ENCODE results near the gene MT1G. TPM values are rescaled to one million over a fixed set of nuclear protein-coding genes. Genes with fewer than 3 reads are reported as not detected.
"Not testable (repeated sequence)": the region's sequence is repeated elsewhere in the genome, so short reads cannot be mapped to it uniquely, and the experiment has no call there.

The MT1G gene
- total and polyA plus RNA-seq, 5 experiments from 2014 or later: 0.74 TPM; not detected in 4

DNA sequence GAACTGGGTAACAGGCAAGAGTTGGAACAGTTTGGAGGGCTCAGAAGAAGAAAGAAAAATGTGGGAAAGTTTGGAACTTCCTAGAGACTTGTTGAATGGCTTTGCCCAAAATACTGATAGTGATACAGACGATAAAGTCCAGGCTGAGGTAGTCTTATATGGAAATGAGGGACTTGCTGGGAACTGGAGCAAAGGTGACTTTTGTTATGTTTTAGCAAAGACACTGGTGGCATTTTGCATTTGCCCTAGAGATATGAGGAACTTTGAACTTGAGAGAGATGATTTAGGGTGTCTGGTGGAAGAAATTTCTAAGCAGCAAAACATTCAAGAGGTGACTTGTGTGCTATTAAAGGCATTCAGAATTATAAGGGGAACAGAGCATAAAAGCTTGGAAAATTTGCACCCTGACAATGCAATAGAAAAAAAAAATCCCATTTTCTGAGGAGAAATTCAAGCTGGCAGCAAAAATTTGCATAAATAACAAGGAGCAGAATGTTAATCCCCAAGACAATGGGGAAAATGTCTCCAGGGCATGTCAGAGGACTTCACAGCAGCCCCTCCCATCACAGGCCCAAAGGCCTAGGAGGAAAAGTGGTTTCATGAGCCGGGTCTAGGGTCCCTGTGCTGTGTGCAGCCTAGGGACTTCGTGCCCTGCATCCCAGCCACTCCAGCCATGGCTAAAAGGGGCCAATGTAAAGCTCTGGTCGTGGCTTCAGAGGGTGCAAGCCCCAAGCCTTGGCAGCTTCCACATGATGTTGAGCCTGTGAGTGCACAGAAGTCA, 46.0 kb downstream of the MT1G start:
- peak overlapping the region in 1 of 10 donors; percentile 25 for H3K27ac Mint-ChIP-seq
- POLR2A ChIA-PET: interaction anchor here (6.7 kb wide), 1 partner anchor 11 kb away, joined by 50 read pairs; the partner anchor contains the start of gene MT2A
- not testable (repeated sequence) for ATAC-seq, H3K4me3 Mint-ChIP-seq, H3K9me3 Mint-ChIP-seq, DNase-seq, H3K36me3 Mint-ChIP-seq
- peaks cover 12 to 27% (median 21%) of the 10 kb centered on the region in 4 donors for H3K4me1 Mint-ChIP-seq
- peaks cover 0 to 19% (median 0%) of the 10 kb centered on the region in 5 donors for H3K27me3 Mint-ChIP-seq

GRCh38 chr16:56620339-56620897, 47.4 kb downstream of the MT1G start:
- H3K4me3 Mint-ChIP-seq: no peak overlapping the region
- H3K4me1 Mint-ChIP-seq: peaks cover 9 to 23% (median 16%) of the 10 kb centered on the region in 4 donors
- POLR2A ChIA-PET: interaction anchor here (6.7 kb wide), 1 partner anchor 10 kb away, joined by 50 read pairs; the partner anchor contains the start of gene MT2A
- H3K9me3 Mint-ChIP-seq: no peaks in the 10 kb centered on the region
- ATAC-seq: no peak
- H3K27ac Mint-ChIP-seq: no peak overlapping the region
- H3K27me3 Mint-ChIP-seq: peaks cover 0 to 21% (median 0%) of the 10 kb centered on the region in 5 donors
- no peaks in the 10 kb centered on the region for H3K36me3 Mint-ChIP-seq
- DNase-seq: no peak

- DNase-seq: no peak
- Mint-ChIP-seq H3K9me3 (no peaks in the 10 kb centered on the region), H3K36me3 (no peaks in the 10 kb centered on the region), H3K27ac (no peak overlapping the region), H3K4me3 (peak overlapping the region in 6 of 10 donors; percentile 11 to 77 (median 70)), H3K4me1 (peaks cover 5 to 17% (median 13%) of the 10 kb centered on the region in 4 donors), H3K27me3 (peaks cover 0 to 12% (median 0%) of the 10 kb centered on the region in 5 donors)
- POLR2A ChIA-PET: interaction anchor here (0.6 to 1.7 kb wide), 4 partner anchors 11 to 69 kb away, joined by 3 to 7 read pairs (median 4); no protein-coding TSS in a partner anchor
- ATAC-seq: no peak
Observed at GRCh38 chr16:56618138-56618537, 49.7 kb downstream of the MT1G start.

DNA sequence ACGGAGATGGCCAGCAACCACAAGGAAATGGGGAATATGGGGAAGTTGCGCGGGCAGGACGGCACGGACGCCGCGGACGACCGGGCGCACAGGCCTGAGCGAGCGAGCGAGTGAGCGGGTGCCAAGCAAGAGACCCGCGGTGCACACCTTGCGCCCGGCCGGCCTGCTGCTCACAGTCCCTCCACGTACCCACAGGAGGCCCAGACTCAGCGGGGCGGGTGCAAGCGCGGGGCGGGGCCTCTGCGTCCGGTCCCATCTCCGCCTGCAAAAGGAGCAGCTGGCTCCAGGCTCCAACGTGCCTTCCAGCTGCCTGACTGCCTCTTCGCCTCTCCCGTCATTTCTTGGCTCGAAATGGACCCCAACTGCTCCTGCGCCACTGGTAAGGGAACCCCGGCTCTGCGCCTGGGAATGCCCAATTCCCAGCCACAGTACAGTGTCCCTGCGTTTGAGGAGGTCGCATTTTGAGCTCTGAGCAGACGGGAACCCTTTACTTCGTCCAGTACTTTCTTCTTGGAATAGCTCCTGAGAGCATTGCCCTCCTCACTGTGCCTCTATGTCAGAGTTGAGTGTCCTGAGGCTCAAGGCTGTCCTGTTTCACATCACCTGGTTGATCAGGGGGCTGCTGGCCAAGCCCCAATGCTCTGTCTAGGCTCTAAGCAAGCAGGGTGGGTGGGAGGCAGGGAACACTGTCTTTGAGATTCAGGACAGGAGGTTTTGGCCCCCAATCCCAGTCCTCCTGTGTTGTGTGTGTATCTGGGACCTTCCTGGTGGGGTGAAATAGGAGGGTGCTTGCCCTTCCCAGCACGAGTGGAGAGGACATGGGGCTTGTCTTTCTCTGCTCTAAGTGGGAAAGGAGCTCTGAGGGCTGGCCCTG, 50.4 kb downstream of the MT1G start:
- H3K36me3 Mint-ChIP-seq: no peaks in the 10 kb centered on the region
- POLR2A ChIA-PET: interaction anchor here (0.6 to 1.7 kb wide), 8 partner anchors 9 to 403 kb away, joined by 3 to 7 read pairs (median 4); partner anchors contain the start of genes MT1F and MT2A
- peak overlapping the region in 3 of 10 donors; percentile 8 to 84 (median 66) for H3K27ac Mint-ChIP-seq
- peaks cover 5 to 18% (median 13%) of the 10 kb centered on the region in 4 donors for H3K4me1 Mint-ChIP-seq
- no peaks in the 10 kb centered on the region for H3K9me3 Mint-ChIP-seq
- H3K27me3 Mint-ChIP-seq: peaks cover 0 to 12% (median 0%) of the 10 kb centered on the region in 5 donors
- peak; percentile 91 to 99 for ATAC-seq
- peak in 8 of 10 donors; percentile 21 to 73 (median 40) for DNase-seq
- H3K4me3 Mint-ChIP-seq: peak overlapping the region; percentile 61 to 80 (median 76)

Other genes with a start within 250 kb of the MT1G start
- 10 to 100 TPM; 74.0 to 83.0 TPM for gene AMFR, start 242.5 kb downstream of the MT1G start, total RNA-seq
- 10 to 100 TPM; 24.2 to 38.4 (median 36.2) TPM for gene AMFR, start 242.5 kb downstream of the MT1G start, polyA plus RNA-seq
- gene NUDT21, start 216.7 kb downstream of the MT1G start, total RNA-seq: 100 to 1,000 TPM; 111 to 118 TPM
- gene NUDT21, start 216.7 kb downstream of the MT1G start, polyA plus RNA-seq: 10 to 100 TPM; 55.5 to 74.1 (median 71.8) TPM
- gene OGFOD1, start 216.5 kb downstream of the MT1G start, total RNA-seq: 10 to 100 TPM; 48.0 to 55.0 TPM
- gene OGFOD1, start 216.5 kb downstream of the MT1G start, polyA plus RNA-seq: 100 to 1,000 TPM in 2 of 3 donors, 10 to 100 TPM in 1; 94.1 to 109 (median 103) TPM
- gene BBS2, start 148.0 kb downstream of the MT1G start, total RNA-seq: 100 to 1,000 TPM in 1 of 2 experiments, 10 to 100 TPM in 1; 94.7 to 107 TPM
- gene BBS2, start 148.0 kb downstream of the MT1G start, polyA plus RNA-seq: 10 to 100 TPM; 35.7 to 37.6 (median 36.1) TPM
- not detected for gene MT4, start 103.0 kb downstream of the MT1G start, total RNA-seq
- gene MT4, start 103.0 kb downstream of the MT1G start, polyA plus RNA-seq: not detected
- 1 to 10 TPM; 1.8 to 3.1 TPM for gene MT3, start 78.5 kb downstream of the MT1G start, total RNA-seq
- 10 to 100 TPM in 2 of 3 donors, 1 to 10 TPM in 1; 8.6 to 19.9 (median 19.2) TPM for gene MT3, start 78.5 kb downstream of the MT1G start, polyA plus RNA-seq
- 10 to 100 TPM; 32.3 to 39.0 TPM for gene MT2A, start 59.5 kb downstream of the MT1G start, total RNA-seq
- gene MT2A, start 59.5 kb downstream of the MT1G start, polyA plus RNA-seq: 100 to 1,000 TPM; 248 to 303 (median 294) TPM
- gene MT1E, start 42.3 kb downstream of the MT1G start, total RNA-seq: 1 to 10 TPM; 1.3 to 1.6 TPM
- 10 to 100 TPM in 2 of 3 donors, 1 to 10 TPM in 1; 7.1 to 21.9 (median 10.5) TPM for gene MT1E, start 42.3 kb downstream of the MT1G start, polyA plus RNA-seq
- not detected for gene MT1M, start 35.4 kb downstream of the MT1G start, total RNA-seq
- gene MT1M, start 35.4 kb downstream of the MT1G start, polyA plus RNA-seq: not detected
- not detected for gene MT1A, start 29.4 kb downstream of the MT1G start, total RNA-seq
- not detected for gene MT1A, start 29.4 kb downstream of the MT1G start, polyA plus RNA-seq
- not detected for gene MT1B, start 16.2 kb downstream of the MT1G start, total RNA-seq
- gene MT1B, start 16.2 kb downstream of the MT1G start, polyA plus RNA-seq: not detected
- 10 to 100 TPM; 18.4 to 18.9 TPM for gene MT1F, start 10.1 kb downstream of the MT1G start, total RNA-seq
- gene MT1F, start 10.1 kb downstream of the MT1G start, polyA plus RNA-seq: 10 to 100 TPM; 82.3 to 97.4 (median 94.2) TPM
- gene MT1H, start 1.7 kb upstream of the MT1G start, total RNA-seq: not detected
- gene MT1H, start 1.7 kb upstream of the MT1G start, polyA plus RNA-seq: not detected
- gene MT1X, start 14.4 kb upstream of the MT1G start, total RNA-seq: 10 to 100 TPM; 27.6 to 31.1 TPM
- 100 to 1,000 TPM; 185 to 201 (median 201) TPM for gene MT1X, start 14.4 kb upstream of the MT1G start, polyA plus RNA-seq
- 10 to 100 TPM; 82.5 to 85.0 TPM for gene NUP93, start 62.1 kb upstream of the MT1G start, total RNA-seq
- 100 to 1,000 TPM in 1 of 3 donors, 10 to 100 TPM in 2; 66.6 to 104 (median 77.5) TPM for gene NUP93, start 62.1 kb upstream of the MT1G start, polyA plus RNA-seq
- not detected for gene SLC12A3, start 197.1 kb upstream of the MT1G start, total RNA-seq
- not detected for gene SLC12A3, start 197.1 kb upstream of the MT1G start, polyA plus RNA-seq